Gastrocnemius medialis (tissue), 4 donors: ENCODE results near the gene TRAPPC2L. TPM values are rescaled to one million over a fixed set of nuclear protein-coding genes. Genes with fewer than 3 reads are reported as not detected.
A peak's percentile ranks its signal among the peaks of the same experiment; 100 is the strongest.

Experiments used
- ATAC-seq, 2 donors: fragments of 150-250 bp; one replicate each; pipeline ENCODE4 v1.9.1; 2016
- DNase-seq, 2 donors: peaks; one replicate each; pipeline ENCODE4 v3.0.0-alpha.2; 2019
- H3K27ac ChIP-seq, 4 donors: fragments of 200-600 bp; sonication (generic); 1 replicate in 1 of 4; 2 replicates in 3 of 4; pipeline ENCODE4 v1.5.1; 2016 to 2018; ENCODE audit warnings: mild to moderate bottlenecking in 2 of 4, moderate library complexity in 1 of 4
- H3K27me3 ChIP-seq, 3 donors: fragments of 200-600 bp; sonication (generic) in 2 of 3; 1 replicate in 1 of 3; 2 replicates in 2 of 3; pipeline versions ENCODE4 v1.5.1 to v1.6.0; 2016 to 2019; ENCODE audit warnings: mild to moderate bottlenecking in 1 of 3, moderate library complexity in 1 of 3
- H3K36me3 ChIP-seq, 2 donors: fragments of 200-600 bp; sonication (generic) in 1 of 2; one replicate each; pipeline ENCODE4 v1.5.1; 2017 to 2018
- H3K4me1 ChIP-seq, 2 donors: fragments of 200-600 bp; sonication (generic) in 1 of 2; one replicate each; pipeline ENCODE4 v1.5.1; 2016 to 2017; ENCODE audit warnings: mild to moderate bottlenecking in 2 of 2
- H3K4me3 ChIP-seq, 4 donors: fragments of 200-600 bp; sonication (generic) in 3 of 4; 1 replicate in 1 of 4; 2 replicates in 3 of 4; pipeline ENCODE4 v1.5.1; 2016 to 2019; ENCODE audit warnings: mild to moderate bottlenecking in 2 of 4
- H3K9me3 ChIP-seq, 3 donors: fragments of 200-600 bp; sonication (generic) in 2 of 3; 1 replicate in 1 of 3; 2 replicates in 2 of 3; pipeline ENCODE4 v1.5.1; 2016 to 2019
- POLR2A ChIP-seq, 2 donors: fragments of 450-650 bp; IDR thresholded peaks; one replicate each; pipeline ENCODE4 v1.6.1; 2017; ENCODE audit warnings: antibody characterized with exemption in 2 of 2, mild to moderate bottlenecking in 2 of 2, moderate library complexity in 2 of 2
- in situ Hi-C, 4 donors: fragments of 200-750 bp; cut with MboI; loops; one replicate each; pipeline versions ENCODE4 v1.15.0 to v1.8.0; 2017; ENCODE audit warnings: low sequenced_read_pairs in 4 of 4
- intact Hi-C: fragments of 100-400 bp; cut with DNase I; formaldehyde crosslinking; loops from one replicate; pipeline ENCODE4 v1.15.1; 2023; ENCODE audit warnings: low total_unique reads
- total RNA-seq, 4 donors: library from RNA; depleted of rRNA; stranded (reverse); fragments of >200 nt; gene quantifications; one replicate each; pipeline versions ENCODE4 v1.1.0 to v1.2.3, GENCODE V29; 2016
- TF ChIP-seq, protein P1 (sequence below), 5 experiments: fragments of 450-650 bp in 3 of 5; fragments of 200-600 bp in 2 of 5; sonication (generic) in 2 of 5; IDR thresholded peaks in 4 of 5; conservative IDR thresholded peaks in 1 of 5; 1 replicate in 4 of 5; 2 replicates in 1 of 5; pipeline ENCODE4 v1.5.1; 2016 to 2019; ENCODE audit warnings: antibody characterized with exemption in 5 of 5, mild to moderate bottlenecking in 3 of 5, moderate library complexity in 3 of 5

TRAPPC2L gene
- total RNA-seq, 4 donors from 2014 or later: 17.8 to 27.9 (median 20.5) TPM

- intact Hi-C loops (no loop called here), in situ Hi-C loops (no loop called here)
- TF ChIP-seq POLR2A (IDR thresholded peaks at IDR 0.05): no peak
- TF ChIP-seq, protein P1, sequence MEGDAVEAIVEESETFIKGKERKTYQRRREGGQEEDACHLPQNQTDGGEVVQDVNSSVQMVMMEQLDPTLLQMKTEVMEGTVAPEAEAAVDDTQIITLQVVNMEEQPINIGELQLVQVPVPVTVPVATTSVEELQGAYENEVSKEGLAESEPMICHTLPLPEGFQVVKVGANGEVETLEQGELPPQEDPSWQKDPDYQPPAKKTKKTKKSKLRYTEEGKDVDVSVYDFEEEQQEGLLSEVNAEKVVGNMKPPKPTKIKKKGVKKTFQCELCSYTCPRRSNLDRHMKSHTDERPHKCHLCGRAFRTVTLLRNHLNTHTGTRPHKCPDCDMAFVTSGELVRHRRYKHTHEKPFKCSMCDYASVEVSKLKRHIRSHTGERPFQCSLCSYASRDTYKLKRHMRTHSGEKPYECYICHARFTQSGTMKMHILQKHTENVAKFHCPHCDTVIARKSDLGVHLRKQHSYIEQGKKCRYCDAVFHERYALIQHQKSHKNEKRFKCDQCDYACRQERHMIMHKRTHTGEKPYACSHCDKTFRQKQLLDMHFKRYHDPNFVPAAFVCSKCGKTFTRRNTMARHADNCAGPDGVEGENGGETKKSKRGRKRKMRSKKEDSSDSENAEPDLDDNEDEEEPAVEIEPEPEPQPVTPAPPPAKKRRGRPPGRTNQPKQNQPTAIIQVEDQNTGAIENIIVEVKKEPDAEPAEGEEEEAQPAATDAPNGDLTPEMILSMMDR (IDR thresholded peaks at IDR 0.05 in 4 of 5, conservative IDR thresholded peaks at IDR 0.05 in 1 of 5): no peak
- H3K27me3 ChIP-seq: no peaks in the 10 kb centered on the region
- DNase-seq: no peak
- H3K27ac ChIP-seq: no peak overlapping the region
- no peak for ATAC-seq
- peaks cover 0 to 9% of the 10 kb centered on the region in 2 donors for H3K36me3 ChIP-seq
- H3K9me3 ChIP-seq: no peaks in the 10 kb centered on the region
- H3K4me1 ChIP-seq: no peaks in the 10 kb centered on the region
- no peak overlapping the region for H3K4me3 ChIP-seq
Measured at GRCh38 chr16:88834670-88835069, 22.3 kb upstream of the TRAPPC2L start.

DNA sequence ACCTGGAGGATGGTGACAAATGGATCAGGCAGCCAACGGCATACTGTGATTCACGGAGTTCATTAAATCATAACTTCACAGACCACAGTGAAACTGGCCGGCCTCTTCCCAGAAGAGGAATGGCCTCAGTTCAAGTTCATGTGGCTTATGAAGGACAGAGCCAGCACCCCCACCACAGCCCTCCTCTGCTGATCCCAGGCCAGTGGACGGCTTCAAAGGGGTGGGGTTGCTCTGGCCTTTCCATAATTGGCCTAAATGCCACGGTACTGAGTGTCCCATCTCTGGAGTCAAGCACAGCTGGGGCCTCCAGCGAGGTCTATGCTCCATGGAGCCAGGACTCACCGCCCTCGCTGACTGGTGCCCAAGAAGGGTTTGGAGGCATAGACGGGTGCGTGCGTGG, 21.5 kb upstream of the TRAPPC2L start:
- intact Hi-C loops: no loop called here
- H3K36me3 ChIP-seq: peaks cover 0 to 14% of the 10 kb centered on the region in 2 donors
- peak in 1 of 2 donors; percentile 25 for DNase-seq

GRCh38 chr16:88835818-88836217, 21.1 kb upstream of the TRAPPC2L start:
- in situ Hi-C loops: no loop called here
- DNase-seq (no peak), ATAC-seq (no peak)
- Histone ChIP-seq H3K9me3 (no peaks in the 10 kb centered on the region), H3K36me3 (peaks cover 0 to 19% of the 10 kb centered on the region in 2 donors), H3K27me3 (no peaks in the 10 kb centered on the region), H3K4me1 (no peaks in the 10 kb centered on the region), H3K27ac (no peak overlapping the region), H3K4me3 (no peak overlapping the region)
- no peak for TF ChIP-seq POLR2A (IDR thresholded peaks at IDR 0.05)
- TF ChIP-seq, protein P1 (IDR thresholded peaks at IDR 0.05 in 4 of 5, conservative IDR thresholded peaks at IDR 0.05 in 1 of 5): no peak
- intact Hi-C loops: no loop called here

More for the DNA sequence above, 21.5 kb upstream of the TRAPPC2L start:
- no peak for ATAC-seq
- Histone ChIP-seq H3K4me1 (no peaks in the 10 kb centered on the region), H3K4me3 (no peak overlapping the region), H3K27me3 (no peaks in the 10 kb centered on the region), H3K9me3 (no peaks in the 10 kb centered on the region), H3K27ac (no peak overlapping the region)
- TF ChIP-seq POLR2A (IDR thresholded peaks at IDR 0.05): no peak
- TF ChIP-seq, protein P1 (IDR thresholded peaks at IDR 0.05 in 4 of 5, conservative IDR thresholded peaks at IDR 0.05 in 1 of 5): no peak
- in situ Hi-C loops: no loop called here

DNA sequence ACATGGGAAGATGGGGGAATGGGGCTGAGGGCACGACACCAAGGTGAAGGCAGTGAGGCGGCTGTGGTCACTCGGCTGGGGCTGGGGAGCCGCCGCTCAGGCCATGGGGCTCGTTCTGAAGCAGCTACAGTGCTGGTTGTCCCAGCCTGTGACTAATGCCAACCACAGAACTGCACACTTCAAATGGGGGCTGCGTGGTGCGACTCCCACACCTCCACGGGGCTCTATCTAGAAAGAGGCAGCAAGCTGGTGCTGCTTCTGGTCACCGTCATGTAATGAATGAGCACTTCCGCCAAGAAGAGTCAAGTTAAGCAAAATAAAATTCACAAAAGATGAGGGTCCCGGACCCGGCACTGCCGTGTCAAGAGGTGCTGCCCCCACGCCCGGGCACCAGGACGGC, 20.1 kb upstream of the TRAPPC2L start:
- no peaks in the 10 kb centered on the region for H3K27me3 ChIP-seq
- H3K4me3 ChIP-seq: no peak overlapping the region
- H3K9me3 ChIP-seq: no peaks in the 10 kb centered on the region
- peaks cover 0 to 19% of the 10 kb centered on the region in 2 donors for H3K36me3 ChIP-seq
- DNase-seq (no peak), ATAC-seq (no peak)
- intact Hi-C loops (no loop called here), in situ Hi-C loops (no loop called here)
- H3K27ac ChIP-seq: no peak overlapping the region
- H3K4me1 ChIP-seq: no peaks in the 10 kb centered on the region
- TF ChIP-seq, protein P1 (IDR thresholded peaks at IDR 0.05 in 4 of 5, conservative IDR thresholded peaks at IDR 0.05 in 1 of 5): no peak
- no peak for TF ChIP-seq POLR2A (IDR thresholded peaks at IDR 0.05)

GRCh38 chr16:88837806-88838205, 19.1 kb upstream of the TRAPPC2L start:
- Histone ChIP-seq H3K27ac (no peak overlapping the region), H3K9me3 (no peaks in the 10 kb centered on the region), H3K27me3 (no peaks in the 10 kb centered on the region), H3K4me1 (no peaks in the 10 kb centered on the region), H3K4me3 (no peak overlapping the region), H3K36me3 (peaks cover 0 to 19% of the 10 kb centered on the region in 2 donors)
- no peak for DNase-seq
- in situ Hi-C loops: no loop called here
- intact Hi-C loops: no loop called here
- TF ChIP-seq, protein P1 (IDR thresholded peaks at IDR 0.05 in 4 of 5, conservative IDR thresholded peaks at IDR 0.05 in 1 of 5): no peak
- TF ChIP-seq POLR2A (IDR thresholded peaks at IDR 0.05): no peak
- ATAC-seq: no peak
